ENCODE measurements around the gene DMWD. TPM values are rescaled to one million over a fixed set of nuclear protein-coding genes. Genes with fewer than 3 reads are reported as not detected.

DMWD gene
- 95.3 TPM for total RNA-seq (ENCODE audit: unreplicated experiment)
- long read RNA-seq, partial matches to known transcripts, result 0 of 6 reads
- long read RNA-seq, other reads (novel, unspliced or antisense), result 5 of 6 reads

- TF ChIP-seq CTCF (IDR thresholded peaks at IDR 0.05; ENCODE audit: unreplicated experiment), result no peak
- Mint-ChIP-seq H3K27me3 (ENCODE audit: unreplicated experiment) (peaks cover 20% of the 10 kb centered on the region), H3K27ac (ENCODE audit: unreplicated experiment) (peak within 1 kb of the TSS; percentile 97), H3K36me3 (ENCODE audit: low read depth, unreplicated experiment) (peaks cover 40% of the 10 kb centered on the region), H3K4me3 (ENCODE audit: unreplicated experiment) (peak within 1 kb of the TSS; percentile 98), H3K4me1 (ENCODE audit: unreplicated experiment) (peaks cover 30% of the 10 kb centered on the region), H3K9me3 (ENCODE audit: unreplicated experiment) (no peaks in the 10 kb centered on the region)
- DNase-seq (ENCODE audit: low spot score), result peak; percentile 100
These were observed at the start of gene DMWD for GRCh38 chr19:45792470-45793177. DMWD (minus strand) TSS chr19:45792845; CDS start chr19:45792756, 89 bp downstream.

- Mint-ChIP-seq H3K27ac (ENCODE audit: unreplicated experiment) (no peak overlapping the region), H3K36me3 (ENCODE audit: low read depth, unreplicated experiment) (peaks cover 52% of the 10 kb centered on the region), H3K27me3 (ENCODE audit: unreplicated experiment) (no peaks in the 10 kb centered on the region), H3K4me1 (ENCODE audit: unreplicated experiment) (no peaks in the 10 kb centered on the region), H3K4me3 (ENCODE audit: unreplicated experiment) (peak overlapping the region; percentile 39), H3K9me3 (ENCODE audit: unreplicated experiment) (no peaks in the 10 kb centered on the region)
- no peak for TF ChIP-seq CTCF (IDR thresholded peaks at IDR 0.05; ENCODE audit: unreplicated experiment)
- DNase-seq (ENCODE audit: low spot score), result no peak
These were observed 49.6 kb upstream of the DMWD start for GRCh38 chr19:45842198-45842597.

- Mint-ChIP-seq H3K36me3 (ENCODE audit: low read depth, unreplicated experiment) (peaks cover 57% of the 10 kb centered on the region), H3K9me3 (ENCODE audit: unreplicated experiment) (no peaks in the 10 kb centered on the region), H3K4me3 (ENCODE audit: unreplicated experiment) (peak overlapping the region; percentile 42), H3K27ac (ENCODE audit: unreplicated experiment) (no peak overlapping the region), H3K4me1 (ENCODE audit: unreplicated experiment) (no peaks in the 10 kb centered on the region), H3K27me3 (ENCODE audit: unreplicated experiment) (peaks cover 6% of the 10 kb centered on the region)
- DNase-seq (ENCODE audit: low spot score), result no peak
- no peak for TF ChIP-seq CTCF (IDR thresholded peaks at IDR 0.05; ENCODE audit: unreplicated experiment)
These were observed 42.3 kb upstream of the DMWD start for GRCh38 chr19:45834970-45835369.

GRCh38 chr19:45828945-45829344 lies 36.3 kb upstream of the DMWD start:
- Mint-ChIP-seq H3K27me3 (ENCODE audit: unreplicated experiment) (peaks cover 23% of the 10 kb centered on the region), H3K9me3 (ENCODE audit: unreplicated experiment) (no peaks in the 10 kb centered on the region), H3K4me1 (ENCODE audit: unreplicated experiment) (no peaks in the 10 kb centered on the region), H3K27ac (ENCODE audit: unreplicated experiment) (no peak overlapping the region), H3K4me3 (ENCODE audit: unreplicated experiment) (no peak overlapping the region), H3K36me3 (ENCODE audit: low read depth, unreplicated experiment) (peaks cover 49% of the 10 kb centered on the region)
- TF ChIP-seq CTCF (IDR thresholded peaks at IDR 0.05; ENCODE audit: unreplicated experiment), result no peak
- DNase-seq (ENCODE audit: low spot score), result no peak

GRCh38 chr19:45828523-45828922 lies 35.9 kb upstream of the DMWD start:
- Mint-ChIP-seq H3K27me3 (ENCODE audit: unreplicated experiment) (peaks cover 24% of the 10 kb centered on the region), H3K9me3 (ENCODE audit: unreplicated experiment) (no peaks in the 10 kb centered on the region), H3K36me3 (ENCODE audit: low read depth, unreplicated experiment) (peaks cover 49% of the 10 kb centered on the region), H3K4me1 (ENCODE audit: unreplicated experiment) (no peaks in the 10 kb centered on the region), H3K27ac (ENCODE audit: unreplicated experiment) (no peak overlapping the region), H3K4me3 (ENCODE audit: unreplicated experiment) (peak overlapping the region; percentile 69)
- no peak for DNase-seq (ENCODE audit: low spot score)
- no peak for TF ChIP-seq CTCF (IDR thresholded peaks at IDR 0.05; ENCODE audit: unreplicated experiment)

All from endothelial cell (in vitro differentiated cells).